Liver (tissue), 9 donors: Measurements from ENCODE around the gene PGS1. TPM values are rescaled to one million over a fixed set of nuclear protein-coding genes. Genes with fewer than 3 reads are reported as not detected.
A peak's percentile ranks its signal among the peaks of the same experiment; 100 is the strongest.

Experiments
- DNase-seq: peaks from one replicate; pipeline ENCODE4 v3.0.0-alpha.2; 2017; ENCODE audit warnings: low spot score
- H3K27ac ChIP-seq, 2 donors: one replicate each; pipeline ENCODE4 v1.7.0; 2013; ENCODE audit warnings: inconsistent platforms in 2 of 2, low read length in 2 of 2, control low read depth in 1 of 2, low read depth in 1 of 2, mild to moderate bottlenecking in 1 of 2
- H3K27me3 ChIP-seq, 4 donors: one replicate each; pipeline versions ENCODE4 v1.6.1 to v1.7.0; 2013; ENCODE audit warnings: low read length in 3 of 4, inconsistent platforms in 1 of 4, mild to moderate bottlenecking in 1 of 4, moderate library complexity in 1 of 4; ENCODE audit not compliant: control insufficient read depth in 4 of 4, insufficient read depth in 4 of 4
- H3K36me3 ChIP-seq, 4 donors: one replicate each; pipeline versions ENCODE4 v1.6.1 to v1.7.0; 2013; ENCODE audit warnings: low read length in 3 of 4, mild to moderate bottlenecking in 3 of 4, low read depth in 1 of 4, moderate library complexity in 1 of 4; ENCODE audit not compliant: control insufficient read depth in 4 of 4, insufficient read depth in 3 of 4
- H3K4me1 ChIP-seq, 4 donors: one replicate each; pipeline versions ENCODE4 v1.6.1 to v1.7.0; 2013; ENCODE audit warnings: low read length in 3 of 4, mild to moderate bottlenecking in 3 of 4, moderate library complexity in 1 of 4; ENCODE audit not compliant: control insufficient read depth in 4 of 4, insufficient read depth in 4 of 4
- H3K4me3 ChIP-seq, 3 donors: one replicate each; pipeline versions ENCODE4 v1.6.1 to v1.7.0; 2013; ENCODE audit warnings: low read length in 3 of 3, control low read depth in 1 of 3, low read depth in 1 of 3, mild to moderate bottlenecking in 1 of 3
- H3K9ac ChIP-seq, 2 donors: one replicate each; pipeline ENCODE4 v1.7.0; 2013; ENCODE audit warnings: low read length in 2 of 2, mild to moderate bottlenecking in 2 of 2, moderate library complexity in 2 of 2, control low read depth in 1 of 2, low read depth in 1 of 2
- H3K9me3 ChIP-seq, 4 donors: one replicate each; pipeline versions ENCODE4 v1.6.1 to v1.7.0; 2013; ENCODE audit warnings: low read length in 3 of 4; ENCODE audit not compliant: control insufficient read depth in 4 of 4
- ATF3 ChIP-seq: IDR thresholded peaks from 2 replicates; pipeline ENCODE4 v1.6.1; 2016; ENCODE audit warnings: antibody characterized with exemption
- CTCF ChIP-seq: fragments of 150-350 bp; IDR thresholded peaks from 2 replicates; pipeline ENCODE4 v1.5.1; 2017; ENCODE audit warnings: improper control_type of control experiment, low read depth, low read length; ENCODE audit not compliant: missing input control
- EGR1 ChIP-seq, 2 donors: IDR thresholded peaks; 2 replicates each; pipeline ENCODE4 v1.6.1; 2016 to 2018; ENCODE audit warnings: antibody characterized with exemption in 2 of 2, low read depth in 2 of 2
- FOXA1 ChIP-seq: IDR thresholded peaks from 2 replicates; pipeline ENCODE4 v1.6.1; 2016; ENCODE audit warnings: antibody characterized with exemption
- FOXA2 ChIP-seq: IDR thresholded peaks from 2 replicates; pipeline ENCODE4 v1.6.1; 2016; ENCODE audit warnings: antibody characterized with exemption
- GABPA ChIP-seq, 2 donors: IDR thresholded peaks in 1 of 2; conservative IDR thresholded peaks in 1 of 2; 2 replicates each; pipeline ENCODE4 v1.6.1; 2016; ENCODE audit warnings: antibody characterized with exemption in 2 of 2, mild to moderate bottlenecking in 1 of 2, moderate library complexity in 1 of 2
- HNF4A ChIP-seq, 2 donors: conservative IDR thresholded peaks; 2 replicates each; pipeline ENCODE4 v1.6.1; 2016; ENCODE audit warnings: antibody characterized with exemption in 2 of 2, mild to moderate bottlenecking in 2 of 2
- HNF4G ChIP-seq: IDR thresholded peaks from 2 replicates; pipeline ENCODE4 v1.6.1; 2016; ENCODE audit warnings: antibody characterized with exemption
- JUND ChIP-seq, 2 donors: IDR thresholded peaks; 2 replicates each; pipeline ENCODE4 v1.6.1; 2016; ENCODE audit warnings: antibody characterized with exemption in 2 of 2
- MAX ChIP-seq: IDR thresholded peaks from 2 replicates; pipeline ENCODE4 v1.6.1; 2016; ENCODE audit warnings: antibody characterized with exemption
- NR2F2 ChIP-seq: IDR thresholded peaks from 2 replicates; pipeline ENCODE4 v1.6.1; 2016; ENCODE audit warnings: antibody characterized with exemption
- RAD21 ChIP-seq, 2 donors: IDR thresholded peaks; 2 replicates each; pipeline ENCODE4 v1.6.1; 2016; ENCODE audit warnings: antibody characterized with exemption in 2 of 2, mild to moderate bottlenecking in 2 of 2
- RXRA ChIP-seq, 2 donors: IDR thresholded peaks; 2 replicates each; pipeline ENCODE4 v1.6.1; 2017 to 2018; ENCODE audit warnings: antibody characterized with exemption in 2 of 2, mild to moderate bottlenecking in 1 of 2
- TAF1 ChIP-seq: conservative IDR thresholded peaks from 2 replicates; pipeline ENCODE4 v1.6.1; 2016; ENCODE audit warnings: antibody characterized with exemption, mild to moderate bottlenecking
- YY1 ChIP-seq: IDR thresholded peaks from 2 replicates; pipeline ENCODE4 v1.6.1; 2016; ENCODE audit warnings: antibody characterized with exemption, mild to moderate bottlenecking
- ZBTB33 ChIP-seq: IDR thresholded peaks from 2 replicates; pipeline ENCODE4 v1.6.1; 2016; ENCODE audit warnings: antibody characterized with exemption
- WGBS: extraction: QIAGEN DNeasy Blood & Tissue Kit; methylation state at CpG from one replicate; pipeline ENCODE4 v1.1.7; 2013; 5-methylcytosine and 5-hydroxymethylcytosine counted together
- polyA plus RNA-seq, 2 donors: library from polyadenylated mRNA; stranded (reverse) in 1 of 2; unstranded in 1 of 2; fragments of 200-250 nt in 1 of 2; fragments of >200 nt in 1 of 2; fragmentation: Nextera tagmentation in 1 of 2; extraction: Ambion mirVana in 1 of 2; gene quantifications; one replicate each; pipeline versions ENCODE4 v1.2.1 to v1.2.3, GENCODE V29; 2013 to 2015
- total RNA-seq, 2 donors: library from RNA; depleted of rRNA; stranded (reverse); fragments of >200 nt; gene quantifications; one replicate each; pipeline ENCODE4 v1.2.3, GENCODE V29; 2014
- donor health status: healthy.
- donor health status: healthy.
- donor health status: healthy.
- donor health status: healthy.
- donor health status: healthy.

Gene PGS1
- total and polyA plus RNA-seq, 4 donors, result 8.1 to 24.1 (median 12.2) TPM

- DNase-seq, result no peak
- Histone ChIP-seq H3K9ac (no peak overlapping the region), H3K9me3 (no peaks in the 10 kb centered on the region), H3K27ac (no peak overlapping the region), H3K4me3 (no peak overlapping the region), H3K36me3 (no peaks in the 10 kb centered on the region), H3K4me1 (no peaks in the 10 kb centered on the region), H3K27me3 (no peaks in the 10 kb centered on the region)
- no peak for TF ChIP-seq MAX
- no peak for TF ChIP-seq FOXA2
- TF ChIP-seq EGR1 (IDR thresholded peaks at IDR 0.05; ENCODE audit: low read depth in 2 of 2), result no peak
- TF ChIP-seq HNF4A (conservative IDR thresholded peaks at IDR 0.05), result no peak
- TF ChIP-seq GABPA (IDR thresholded peaks at IDR 0.05 in 1 of 2, conservative IDR thresholded peaks at IDR 0.05 in 1 of 2), result no peak
- no peak for TF ChIP-seq JUND (IDR thresholded peaks at IDR 0.05)
- no peak for TF ChIP-seq ATF3
- no peak for TF ChIP-seq RXRA (IDR thresholded peaks at IDR 0.05)
- no peak for TF ChIP-seq NR2F2
- no peak for TF ChIP-seq YY1
- no peak for TF ChIP-seq RAD21 (IDR thresholded peaks at IDR 0.05)
- no peak for TF ChIP-seq ZBTB33
- no peak for TF ChIP-seq TAF1
- TF ChIP-seq CTCF, result no peak
- no peak for TF ChIP-seq FOXA1
- no peak for TF ChIP-seq HNF4G
- WGBS, result 69% methylated on average over 12 of the region's 12 CpGs
Observed at GRCh38 chr17:78441271-78441971, 63.0 kb downstream of the PGS1 start.

GRCh38 chr17:78442648-78443218, 64.3 kb downstream of the PGS1 start:
- 67% methylated on average over 19 of the region's 19 CpGs for WGBS
- TF ChIP-seq FOXA1 (no peak), RXRA (IDR thresholded peaks at IDR 0.05) (peak in 1 of 2 donors; percentile 54), HNF4A (conservative IDR thresholded peaks at IDR 0.05) (no peak), JUND (IDR thresholded peaks at IDR 0.05) (no peak)
- H3K4me1 ChIP-seq, result no peaks in the 10 kb centered on the region
- H3K27me3 ChIP-seq, result no peaks in the 10 kb centered on the region
- no peak for DNase-seq
- H3K4me3 ChIP-seq, result no peak overlapping the region
- no peaks in the 10 kb centered on the region for H3K36me3 ChIP-seq
- H3K27ac ChIP-seq, result peak overlapping the region in 1 of 2 donors; percentile 40
- no peaks in the 10 kb centered on the region for H3K9me3 ChIP-seq
- H3K9ac ChIP-seq, result no peak overlapping the region
